Osteoblast (primary cell): ENCODE data around the gene PCDHB12. TPM values are rescaled to one million over a fixed set of nuclear protein-coding genes. Genes with fewer than 3 reads are reported as not detected.
"Not testable (repeated sequence)": the region's sequence is repeated elsewhere in the genome, so short reads cannot be mapped to it uniquely, and the experiment has no call there.

Experiments used
- DNase-seq: peaks from one replicate; pipeline ENCODE4 v3.0.0; 2011; ENCODE audit warnings: low spot score, mixed read lengths; ENCODE audit not compliant: insufficient read length; ENCODE audit errors: missing footprints
- H2AFZ ChIP-seq: 2 replicates; pipeline ENCODE4 v1.6.0; 2011; ENCODE audit warnings: mild to moderate bottlenecking, low read length
- H3K27ac ChIP-seq: 2 replicates; pipeline ENCODE4 v1.5.1; 2011; ENCODE audit warnings: mild to moderate bottlenecking, low read depth, low read length, moderate library complexity
- H3K27me3 ChIP-seq: 2 replicates; pipeline ENCODE4 v1.6.0; 2012; ENCODE audit warnings: mild to moderate bottlenecking, control low read depth, inconsistent platforms, low read length, moderate library complexity; ENCODE audit not compliant: insufficient read depth
- H3K36me3 ChIP-seq: 2 replicates; pipeline ENCODE4 v1.5.1; 2011; ENCODE audit warnings: mild to moderate bottlenecking, low read length, control low read depth, moderate library complexity; ENCODE audit not compliant: insufficient read depth
- H3K4me1 ChIP-seq: 2 replicates; pipeline ENCODE4 v1.5.1; 2011; ENCODE audit warnings: mild to moderate bottlenecking, low read length, control low read depth, moderate library complexity; ENCODE audit not compliant: insufficient read depth
- H3K4me2 ChIP-seq: 2 replicates; pipeline ENCODE4 v1.6.0; 2011; ENCODE audit warnings: mild to moderate bottlenecking, low read length; ENCODE audit not compliant: insufficient read depth
- H3K4me3 ChIP-seq: fragments of 200-600 bp; sonication (generic); 3 replicates; pipeline ENCODE4 v1.5.1; 2012; ENCODE audit warnings: mild to moderate bottlenecking, low read length, inconsistent platforms; ENCODE audit not compliant: insufficient read depth
- H3K79me2 ChIP-seq: 2 replicates; pipeline ENCODE4 v1.6.0; 2012; ENCODE audit warnings: mild to moderate bottlenecking, low read length, control low read depth, inconsistent platforms; ENCODE audit not compliant: insufficient read depth
- H3K9me3 ChIP-seq: 2 replicates; pipeline ENCODE4 v1.5.1; 2011; ENCODE audit warnings: low read depth, low read length, control low read depth
- H4K20me1 ChIP-seq: 2 replicates; pipeline ENCODE4 v1.6.0; 2012; ENCODE audit warnings: mild to moderate bottlenecking, low read length, control low read depth; ENCODE audit not compliant: insufficient read depth
- total RNA-seq: library from RNA; depleted of rRNA; stranded (reverse); fragments of >200 nt; gene quantifications from 2 replicates; pipeline ENCODE4 v1.2.3, GENCODE V29; 2012
- TF ChIP-seq, protein P1 (sequence below): IDR thresholded peaks from 2 replicates; pipeline ENCODE4 v1.5.1; 2011; ENCODE audit warnings: mild to moderate bottlenecking, low read depth, low read length, moderate library complexity; ENCODE audit errors: extremely low read depth

The PCDHB12 gene
- total RNA-seq, 1 donor: 0.72 TPM

DNA sequence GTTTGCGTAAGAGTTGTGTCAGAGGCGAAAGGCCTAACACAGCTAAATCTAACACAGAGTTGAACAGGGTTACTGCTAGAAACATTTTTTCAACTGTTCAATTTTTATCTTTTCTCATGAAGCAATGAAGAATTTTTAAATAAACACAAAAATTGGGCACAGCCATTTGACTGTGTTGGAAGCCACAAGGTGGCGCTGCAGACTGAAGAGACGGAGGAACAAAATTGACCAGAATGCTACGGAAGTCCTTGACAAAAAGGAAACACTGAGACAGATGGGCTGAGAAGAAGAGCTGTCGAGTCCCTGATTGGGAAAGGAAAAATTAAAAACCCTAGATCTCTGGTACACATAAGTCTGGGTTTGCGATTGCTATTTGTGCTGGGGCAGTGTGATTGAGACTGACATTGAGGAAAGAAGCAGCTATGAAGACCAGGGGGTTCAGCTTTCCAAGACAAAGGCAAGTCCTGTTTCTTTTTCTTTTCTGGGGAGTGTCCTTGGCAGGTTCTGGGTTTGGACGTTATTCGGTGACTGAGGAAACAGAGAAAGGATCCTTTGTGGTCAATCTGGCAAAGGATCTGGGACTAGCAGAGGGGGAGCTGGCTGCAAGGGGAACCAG is 21.5 kb upstream of the PCDHB12 start, which contains the start of gene PCDHB9:
Gene PCDHB9 (plus strand): TSS at position 265 of the 616 bp plus-strand sequence. CDS start 158 bp downstream, at position 423.
- Histone ChIP-seq H3K36me3 (no peaks in the 10 kb centered on the region), H3K4me1 (no peaks in the 10 kb centered on the region), H3K4me2 (peak within 1 kb of the TSS; percentile 56), H2AFZ (peak within 1 kb of the TSS; percentile 57), H3K9me3 (no peaks in the 10 kb centered on the region), H4K20me1 (no peaks in the 10 kb centered on the region), H3K79me2 (no peaks in the 10 kb centered on the region), H3K4me3 (peak within 1 kb of the TSS; percentile 48), H3K27ac (no peak within 1 kb of the TSS), H3K27me3 (no peaks in the 10 kb centered on the region)
- DNase-seq: no peak
- TF ChIP-seq, protein P1, sequence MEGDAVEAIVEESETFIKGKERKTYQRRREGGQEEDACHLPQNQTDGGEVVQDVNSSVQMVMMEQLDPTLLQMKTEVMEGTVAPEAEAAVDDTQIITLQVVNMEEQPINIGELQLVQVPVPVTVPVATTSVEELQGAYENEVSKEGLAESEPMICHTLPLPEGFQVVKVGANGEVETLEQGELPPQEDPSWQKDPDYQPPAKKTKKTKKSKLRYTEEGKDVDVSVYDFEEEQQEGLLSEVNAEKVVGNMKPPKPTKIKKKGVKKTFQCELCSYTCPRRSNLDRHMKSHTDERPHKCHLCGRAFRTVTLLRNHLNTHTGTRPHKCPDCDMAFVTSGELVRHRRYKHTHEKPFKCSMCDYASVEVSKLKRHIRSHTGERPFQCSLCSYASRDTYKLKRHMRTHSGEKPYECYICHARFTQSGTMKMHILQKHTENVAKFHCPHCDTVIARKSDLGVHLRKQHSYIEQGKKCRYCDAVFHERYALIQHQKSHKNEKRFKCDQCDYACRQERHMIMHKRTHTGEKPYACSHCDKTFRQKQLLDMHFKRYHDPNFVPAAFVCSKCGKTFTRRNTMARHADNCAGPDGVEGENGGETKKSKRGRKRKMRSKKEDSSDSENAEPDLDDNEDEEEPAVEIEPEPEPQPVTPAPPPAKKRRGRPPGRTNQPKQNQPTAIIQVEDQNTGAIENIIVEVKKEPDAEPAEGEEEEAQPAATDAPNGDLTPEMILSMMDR: peak; percentile 60

DNA sequence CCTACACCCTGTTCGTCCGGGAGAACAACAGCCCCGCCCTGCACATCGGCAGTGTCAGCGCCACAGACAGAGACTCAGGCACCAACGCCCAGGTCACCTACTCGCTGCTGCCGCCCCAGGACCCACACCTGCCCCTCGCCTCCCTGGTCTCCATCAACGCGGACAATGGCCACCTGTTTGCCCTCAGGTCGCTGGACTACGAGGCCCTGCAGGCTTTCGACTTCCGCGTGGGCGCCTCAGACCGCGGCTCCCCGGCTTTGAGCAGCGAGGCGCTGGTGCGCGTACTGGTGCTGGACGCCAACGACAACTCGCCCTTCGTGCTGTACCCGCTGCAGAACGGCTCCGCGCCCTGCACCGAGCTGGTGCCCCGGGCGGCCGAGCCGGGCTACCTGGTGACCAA is 19.8 kb upstream of the PCDHB12 start:
- H3K9me3 ChIP-seq, H3K27me3 ChIP-seq, H2AFZ ChIP-seq, H3K4me3 ChIP-seq, H4K20me1 ChIP-seq, DNase-seq, H3K4me1 ChIP-seq, H3K4me2 ChIP-seq, H3K79me2 ChIP-seq, H3K27ac ChIP-seq, H3K36me3 ChIP-seq: not testable (repeated sequence)

DNA sequence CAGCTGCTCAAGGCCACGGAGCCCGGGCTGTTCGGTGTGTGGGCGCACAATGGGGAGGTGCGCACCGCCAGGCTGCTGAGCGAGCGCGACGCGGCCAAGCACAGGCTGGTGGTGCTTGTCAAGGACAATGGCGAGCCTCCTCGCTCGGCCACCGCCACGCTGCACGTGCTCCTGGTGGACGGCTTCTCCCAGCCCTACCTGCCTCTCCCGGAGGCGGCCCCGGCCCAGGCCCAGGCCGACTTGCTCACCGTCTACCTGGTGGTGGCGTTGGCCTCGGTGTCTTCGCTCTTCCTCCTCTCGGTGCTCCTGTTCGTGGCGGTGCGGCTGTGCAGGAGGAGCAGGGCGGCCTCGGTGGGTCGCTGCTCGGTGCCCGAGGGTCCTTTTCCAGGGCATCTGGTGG is 19.4 kb upstream of the PCDHB12 start:
- H3K4me2 ChIP-seq, H3K27me3 ChIP-seq, H3K9me3 ChIP-seq, H3K36me3 ChIP-seq, H3K79me2 ChIP-seq, H2AFZ ChIP-seq, DNase-seq, H3K4me3 ChIP-seq, H3K27ac ChIP-seq, H3K4me1 ChIP-seq, H4K20me1 ChIP-seq: not testable (repeated sequence)

DNA sequence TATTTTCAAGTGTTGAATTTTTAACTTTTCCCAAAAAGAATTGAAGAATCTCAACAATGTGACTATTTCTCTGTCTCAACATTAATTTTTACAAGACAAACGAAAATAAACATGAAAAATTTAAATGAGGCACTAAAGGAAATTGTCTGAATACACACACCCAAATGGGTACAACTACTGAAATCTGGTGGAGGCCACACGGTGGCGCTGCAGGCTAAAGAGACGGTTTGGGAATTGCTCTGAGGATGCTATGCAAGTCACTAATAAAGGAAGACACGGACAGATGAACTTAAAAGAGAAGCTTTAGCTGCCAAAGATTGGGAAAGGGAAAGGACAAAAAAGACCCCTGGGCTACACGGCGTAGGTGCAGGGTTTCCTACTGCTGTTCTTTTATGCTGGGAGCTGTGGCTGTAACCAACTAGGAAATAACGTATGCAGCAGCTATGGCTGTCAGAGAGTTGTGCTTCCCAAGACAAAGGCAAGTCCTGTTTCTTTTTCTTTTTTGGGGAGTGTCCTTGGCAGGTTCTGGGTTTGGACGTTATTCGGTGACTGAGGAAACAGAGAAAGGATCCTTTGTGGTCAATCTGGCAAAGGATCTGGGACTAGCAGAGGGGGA is 16.3 kb upstream of the PCDHB12 start, which contains the start of gene PCDHB10:
Gene PCDHB10 (plus strand): TSS at position 244 of the 616 bp plus-strand sequence. CDS start 200 bp downstream, at position 444.
- H3K4me1 ChIP-seq: no peaks in the 10 kb centered on the region
- DNase-seq: peak; percentile 88
- H3K36me3 ChIP-seq: no peaks in the 10 kb centered on the region
- H2AFZ ChIP-seq: peak within 1 kb of the TSS; percentile 80
- H3K79me2 ChIP-seq: no peaks in the 10 kb centered on the region
- TF ChIP-seq, protein P1: peak; percentile 56
- no peak within 1 kb of the TSS for H3K27ac ChIP-seq
- no peaks in the 10 kb centered on the region for H3K27me3 ChIP-seq
- no peaks in the 10 kb centered on the region for H4K20me1 ChIP-seq
- H3K4me2 ChIP-seq: no peak within 1 kb of the TSS
- H3K4me3 ChIP-seq: no peak within 1 kb of the TSS
- no peaks in the 10 kb centered on the region for H3K9me3 ChIP-seq

DNA sequence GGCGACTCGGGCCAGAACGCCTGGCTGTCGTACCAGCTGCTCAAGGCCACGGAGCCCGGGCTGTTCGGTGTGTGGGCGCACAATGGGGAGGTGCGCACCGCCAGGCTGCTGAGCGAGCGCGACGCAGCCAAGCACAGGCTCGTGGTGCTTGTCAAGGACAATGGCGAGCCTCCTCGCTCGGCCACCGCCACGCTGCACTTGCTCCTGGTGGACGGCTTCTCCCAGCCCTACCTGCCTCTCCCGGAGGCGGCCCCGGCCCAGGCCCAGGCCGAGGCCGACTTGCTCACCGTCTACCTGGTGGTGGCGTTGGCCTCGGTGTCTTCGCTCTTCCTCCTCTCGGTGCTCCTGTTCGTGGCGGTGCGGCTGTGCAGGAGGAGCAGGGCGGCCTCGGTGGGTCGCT is 14.2 kb upstream of the PCDHB12 start:
- H3K36me3 ChIP-seq, H3K27ac ChIP-seq, H4K20me1 ChIP-seq, H2AFZ ChIP-seq, H3K4me3 ChIP-seq, H3K79me2 ChIP-seq, DNase-seq, H3K4me2 ChIP-seq, H3K9me3 ChIP-seq, H3K27me3 ChIP-seq, H3K4me1 ChIP-seq: not testable (repeated sequence)
